HFFc6 (cell line): ENCODE results near the gene HSFX2. TPM values are rescaled to one million over a fixed set of nuclear protein-coding genes. Genes with fewer than 3 reads are reported as not detected.
"Not testable (repeated sequence)": the region's sequence is repeated elsewhere in the genome, so short reads cannot be mapped to it uniquely, and the experiment has no call there.

Source experiments
- DNase-seq: peaks from one replicate; pipeline ENCODE4 v3.0.0-alpha.2; 2018
- H3K27ac Mint-ChIP-seq: 2 replicates; pipeline ENCODE4 v1.8.0; 2020; ENCODE audit warnings: mild to moderate bottlenecking, mixed read lengths
- H3K27me3 Mint-ChIP-seq: 2 replicates; pipeline ENCODE4 v1.8.0; 2021; ENCODE audit warnings: mild to moderate bottlenecking, moderate library complexity, mixed read lengths; ENCODE audit not compliant: insufficient read depth
- H3K36me3 Mint-ChIP-seq: 2 replicates; pipeline ENCODE4 v1.8.0; 2021; ENCODE audit warnings: low read depth, mixed read lengths
- H3K4me1 Mint-ChIP-seq: 2 replicates; pipeline ENCODE4 v1.8.0; 2020; ENCODE audit warnings: low read depth, mixed read lengths
- H3K4me3 Mint-ChIP-seq: 2 replicates; pipeline ENCODE4 v1.8.0; 2020; ENCODE audit warnings: mild to moderate bottlenecking, moderate library complexity, mixed read lengths
- H3K9me3 Mint-ChIP-seq: 2 replicates; pipeline ENCODE4 v1.8.0; 2020; ENCODE audit warnings: mild to moderate bottlenecking, mixed read lengths
- total RNA-seq, 6 experiments: library from RNA; stranded (reverse); fragmentation: NEBNext Ultra II Directional; extraction: Animal tissue kit (Norgen Biotek cat#: 25700); gene quantifications; 2 replicates in 1 of 6; 3 replicates in 5 of 6; pipeline ENCODE4 v1.2.3, GENCODE V29; 2021
- TF ChIP-seq, protein P1 (sequence below): fragments of 200-600 bp; sonication (generic); IDR thresholded peaks from 2 replicates; pipeline ENCODE4 v1.5.0; 2021; ENCODE audit warnings: antibody characterized with exemption, mild to moderate bottlenecking

The HSFX2 gene
- total RNA-seq, 6 experiments from 2014 or later = 0.34 to 0.35 TPM; not detected in 4

DNA sequence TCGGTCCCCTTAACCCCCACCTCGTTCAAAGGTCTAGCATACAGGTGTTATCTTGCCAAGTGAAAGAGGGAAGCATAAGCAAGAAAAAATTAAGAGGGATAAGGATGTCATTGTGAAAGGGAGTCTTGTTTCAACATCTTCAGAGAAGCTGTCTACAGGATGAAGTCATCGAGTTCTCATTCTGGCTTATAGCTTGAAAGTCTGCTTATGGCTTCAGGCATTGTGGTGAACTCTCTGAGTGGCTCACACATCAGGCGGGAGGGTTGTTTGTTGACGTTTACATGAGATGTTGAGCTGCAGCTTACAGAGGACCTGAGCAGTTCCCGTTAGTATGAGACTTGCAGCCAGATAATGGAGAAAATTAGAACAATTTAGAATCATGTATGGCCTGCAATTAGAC, 24.4 kb downstream of the HSFX2 start:
- Mint-ChIP-seq H3K9me3 (no peaks in the 10 kb centered on the region), H3K4me3 (no peak overlapping the region), H3K36me3 (no peaks in the 10 kb centered on the region), H3K27ac (no peak overlapping the region), H3K27me3 (no peaks in the 10 kb centered on the region), H3K4me1 (peaks cover 25% of the 10 kb centered on the region)
- TF ChIP-seq, protein P1, sequence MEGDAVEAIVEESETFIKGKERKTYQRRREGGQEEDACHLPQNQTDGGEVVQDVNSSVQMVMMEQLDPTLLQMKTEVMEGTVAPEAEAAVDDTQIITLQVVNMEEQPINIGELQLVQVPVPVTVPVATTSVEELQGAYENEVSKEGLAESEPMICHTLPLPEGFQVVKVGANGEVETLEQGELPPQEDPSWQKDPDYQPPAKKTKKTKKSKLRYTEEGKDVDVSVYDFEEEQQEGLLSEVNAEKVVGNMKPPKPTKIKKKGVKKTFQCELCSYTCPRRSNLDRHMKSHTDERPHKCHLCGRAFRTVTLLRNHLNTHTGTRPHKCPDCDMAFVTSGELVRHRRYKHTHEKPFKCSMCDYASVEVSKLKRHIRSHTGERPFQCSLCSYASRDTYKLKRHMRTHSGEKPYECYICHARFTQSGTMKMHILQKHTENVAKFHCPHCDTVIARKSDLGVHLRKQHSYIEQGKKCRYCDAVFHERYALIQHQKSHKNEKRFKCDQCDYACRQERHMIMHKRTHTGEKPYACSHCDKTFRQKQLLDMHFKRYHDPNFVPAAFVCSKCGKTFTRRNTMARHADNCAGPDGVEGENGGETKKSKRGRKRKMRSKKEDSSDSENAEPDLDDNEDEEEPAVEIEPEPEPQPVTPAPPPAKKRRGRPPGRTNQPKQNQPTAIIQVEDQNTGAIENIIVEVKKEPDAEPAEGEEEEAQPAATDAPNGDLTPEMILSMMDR = no peak
- DNase-seq = peak; percentile 78

DNA sequence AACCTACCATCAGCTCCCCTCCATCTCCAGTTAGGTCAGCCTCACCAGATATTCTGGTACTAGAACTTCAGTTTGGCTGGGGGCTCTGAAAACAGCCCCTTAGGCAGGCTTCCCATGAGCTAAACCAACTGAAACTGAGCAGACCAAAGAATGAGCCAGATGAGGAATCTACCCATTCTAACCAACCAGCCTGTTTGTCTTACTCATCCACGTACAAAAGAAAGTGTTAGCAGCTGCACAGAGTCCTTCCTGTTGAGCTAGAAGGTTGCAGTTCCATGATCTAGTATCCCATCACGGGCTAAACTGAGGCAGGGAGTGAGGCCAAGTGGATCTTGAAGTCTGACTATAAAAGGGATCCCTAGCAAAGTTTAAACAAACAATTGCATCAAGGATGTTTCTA, 25.3 kb downstream of the HSFX2 start:
- DNase-seq = no peak
- Mint-ChIP-seq H3K27me3 (no peaks in the 10 kb centered on the region; the same call in 1 of the 2 replicates), H3K36me3 (no peaks in the 10 kb centered on the region), H3K4me1 (peaks cover 25% of the 10 kb centered on the region), H3K9me3 (no peaks in the 10 kb centered on the region), H3K4me3 (no peak overlapping the region), H3K27ac (no peak overlapping the region)
- TF ChIP-seq, protein P1 = no peak

DNA sequence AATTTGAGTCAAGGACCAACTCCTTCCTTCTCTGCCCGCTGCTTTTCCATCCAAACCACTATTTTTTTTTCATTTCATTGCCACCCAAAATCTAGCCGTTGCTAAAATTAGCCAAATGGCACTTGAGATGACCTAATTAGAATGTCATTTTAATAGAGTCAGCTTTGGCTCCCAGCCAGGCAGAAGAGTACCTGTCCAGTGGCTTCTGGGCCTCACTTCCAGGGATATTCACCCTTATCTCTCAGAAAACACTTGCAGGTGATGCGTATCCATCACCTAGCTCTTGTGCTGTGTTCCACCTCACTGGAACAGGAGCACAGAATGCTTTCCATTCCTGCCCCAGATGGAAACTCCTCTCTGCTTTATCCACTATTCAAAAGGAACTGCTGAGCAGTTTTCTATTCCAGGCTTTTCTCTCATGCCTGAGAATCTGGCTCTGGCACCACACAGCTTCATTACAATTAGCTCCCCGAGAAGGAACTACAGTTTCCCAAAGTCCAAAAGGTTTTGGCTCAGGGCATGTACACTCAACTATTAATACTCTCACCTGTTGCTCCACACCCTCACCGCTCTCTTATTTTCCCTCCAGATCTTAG, 26.3 kb downstream of the HSFX2 start:
- Mint-ChIP-seq H3K4me3 (no peak overlapping the region), H3K9me3 (no peaks in the 10 kb centered on the region), H3K4me1 (peaks cover 25% of the 10 kb centered on the region), H3K27me3 (no peaks in the 10 kb centered on the region; the same call in 1 of the 2 replicates), H3K36me3 (no peaks in the 10 kb centered on the region), H3K27ac (no peak overlapping the region)
- TF ChIP-seq, protein P1 = no peak
- DNase-seq = no peak

DNA sequence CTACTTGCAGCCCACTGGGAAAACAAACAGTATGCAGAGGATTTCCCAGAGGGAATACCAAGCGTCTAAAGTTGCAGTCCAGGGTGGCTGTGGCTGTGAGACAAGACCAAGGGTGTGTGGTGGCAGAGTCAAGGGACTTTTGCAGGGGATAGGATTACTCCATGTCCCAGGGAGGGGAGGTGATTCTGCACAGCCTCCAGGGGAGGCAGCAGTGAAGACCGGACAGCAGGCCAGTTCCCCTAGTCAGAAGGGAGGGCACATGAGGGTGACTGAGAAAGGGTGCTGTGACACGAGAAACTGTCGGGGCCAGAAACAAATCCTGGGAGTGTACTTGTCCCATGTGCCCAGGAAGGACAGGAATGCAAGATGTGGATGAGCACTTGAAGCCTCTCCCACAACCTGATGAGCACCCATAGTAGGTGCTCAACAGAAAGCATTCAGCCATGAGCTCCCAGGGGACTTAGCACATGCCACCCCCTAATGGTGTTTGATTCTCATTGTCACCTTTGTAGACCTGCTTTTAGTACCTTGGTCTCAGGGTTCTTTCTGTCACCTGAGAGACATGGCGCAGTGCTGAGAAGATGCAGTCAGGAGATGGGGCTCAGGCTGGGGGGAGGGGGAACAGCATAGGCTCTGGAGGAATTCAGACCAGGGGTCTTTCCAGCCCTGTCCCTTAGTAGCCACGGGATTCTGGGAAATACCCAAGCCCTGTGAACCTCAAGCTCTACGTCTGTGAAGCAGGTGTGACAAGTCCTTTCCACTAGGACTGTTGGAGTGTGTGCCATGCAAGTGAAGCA, 27.3 kb downstream of the HSFX2 start:
- TF ChIP-seq, protein P1 = no peak
- no peaks in the 10 kb centered on the region for H3K36me3 Mint-ChIP-seq
- peaks cover 21% of the 10 kb centered on the region for H3K4me1 Mint-ChIP-seq
- H3K9me3 Mint-ChIP-seq = no peaks in the 10 kb centered on the region
- H3K27ac Mint-ChIP-seq = no peak overlapping the region
- H3K27me3 Mint-ChIP-seq = peaks cover 3% of the 10 kb centered on the region; the same call in 1 of the 2 replicates
- no peak for DNase-seq
- no peak overlapping the region for H3K4me3 Mint-ChIP-seq

DNA sequence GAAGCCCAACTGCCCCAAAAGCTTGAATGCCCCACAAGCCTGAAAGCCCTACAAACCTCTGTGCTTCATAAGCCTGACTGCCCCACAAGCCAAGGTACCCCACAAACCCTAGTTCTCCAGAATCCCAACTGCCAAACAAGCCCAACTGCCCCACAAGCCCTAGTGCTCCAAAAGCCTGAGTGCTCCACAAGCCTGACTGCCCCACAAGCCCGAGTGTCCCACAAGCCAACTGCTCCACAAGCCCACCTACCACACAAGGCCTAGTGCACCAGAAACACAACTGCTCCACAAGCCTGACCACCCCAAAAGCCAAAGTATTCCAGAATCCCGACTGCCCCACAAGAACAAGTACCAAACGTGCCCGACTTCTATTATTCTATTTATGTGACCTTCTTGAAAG, 31.8 kb downstream of the HSFX2 start:
- H3K4me3 Mint-ChIP-seq = no peak overlapping the region
- H3K27ac Mint-ChIP-seq = no peak overlapping the region
- no peaks in the 10 kb centered on the region for H3K36me3 Mint-ChIP-seq
- TF ChIP-seq, protein P1 = no peak
- H3K9me3 Mint-ChIP-seq = no peaks in the 10 kb centered on the region
- DNase-seq = no peak
- H3K4me1 Mint-ChIP-seq = no peaks in the 10 kb centered on the region
- peaks cover 4% of the 10 kb centered on the region; the same call in 1 of the 2 replicates for H3K27me3 Mint-ChIP-seq

DNA sequence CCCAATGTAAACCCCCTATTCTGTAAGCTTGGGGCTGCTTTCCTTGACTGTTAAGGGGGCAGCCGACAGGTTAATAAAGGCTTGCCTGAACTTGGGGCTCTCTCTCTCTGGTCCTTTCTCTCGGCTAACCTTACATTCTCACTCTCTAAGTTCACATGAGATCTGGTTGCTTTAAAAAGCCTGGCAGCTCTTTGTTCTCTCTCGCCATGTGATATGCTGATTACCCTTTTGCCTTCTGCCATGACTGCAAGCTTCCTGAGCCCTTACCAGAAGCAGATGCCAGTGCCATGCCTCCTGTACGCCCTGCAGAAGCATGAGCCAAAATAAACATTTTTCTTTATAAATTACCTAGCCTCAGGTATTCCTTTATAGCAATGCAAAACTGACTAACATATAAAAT, 39.9 kb downstream of the HSFX2 start:
- H3K9me3 Mint-ChIP-seq, H3K4me3 Mint-ChIP-seq, H3K4me1 Mint-ChIP-seq, H3K27ac Mint-ChIP-seq, H3K36me3 Mint-ChIP-seq, H3K27me3 Mint-ChIP-seq, DNase-seq: not testable (repeated sequence)

DNA sequence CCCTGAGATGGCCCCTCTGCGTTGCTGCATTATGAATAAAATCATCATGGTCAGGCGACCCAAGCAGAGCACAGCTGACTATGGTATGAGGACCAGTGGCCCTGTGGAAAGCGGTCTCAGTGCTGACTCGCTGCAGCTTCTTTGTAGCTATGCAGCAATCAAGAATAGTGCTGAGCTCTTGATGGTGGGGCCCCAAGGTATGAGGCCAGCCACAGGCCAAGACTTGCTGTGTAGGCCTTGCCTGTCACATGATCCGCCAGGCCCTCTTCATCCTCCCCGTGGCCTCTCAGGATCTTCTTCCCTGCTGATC, 43.2 kb downstream of the HSFX2 start:
- not testable (repeated sequence) for H3K4me3 Mint-ChIP-seq, H3K9me3 Mint-ChIP-seq, H3K4me1 Mint-ChIP-seq, H3K36me3 Mint-ChIP-seq, H3K27me3 Mint-ChIP-seq, H3K27ac Mint-ChIP-seq, DNase-seq

DNA sequence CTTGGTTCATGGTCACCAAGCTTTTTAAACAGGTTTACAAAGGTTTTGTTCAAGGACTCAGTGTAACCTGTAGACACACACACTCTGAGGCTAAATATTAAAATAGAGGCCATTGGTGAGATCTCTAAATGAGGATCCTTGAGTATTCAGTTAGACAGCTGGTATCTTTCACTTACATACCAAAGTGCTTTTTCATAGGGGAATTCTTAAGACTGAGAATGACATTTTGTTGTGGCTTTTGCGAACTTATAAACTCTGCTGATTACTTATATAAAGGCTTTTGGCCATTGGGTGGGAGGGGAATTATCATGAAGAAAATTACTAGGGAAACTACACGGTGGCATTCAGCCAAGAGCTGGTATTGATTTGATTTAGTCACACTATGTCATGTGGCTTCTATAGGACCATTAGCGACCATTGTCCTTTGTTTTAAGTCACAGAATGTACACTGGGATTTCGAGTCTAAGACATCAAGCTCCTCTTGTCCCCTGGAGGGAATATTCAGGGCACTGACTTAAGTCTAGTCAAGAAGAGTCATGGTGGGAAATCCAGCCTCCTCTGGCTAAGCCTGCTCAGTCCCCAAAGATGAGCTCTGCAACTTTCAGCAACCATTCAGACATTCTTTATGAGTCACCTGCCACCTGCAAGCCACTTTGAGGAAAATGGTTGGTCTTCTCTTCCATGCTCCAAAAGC, 43.7 kb downstream of the HSFX2 start:
- not testable (repeated sequence) for H3K9me3 Mint-ChIP-seq, H3K4me1 Mint-ChIP-seq, H3K27me3 Mint-ChIP-seq, H3K36me3 Mint-ChIP-seq, H3K27ac Mint-ChIP-seq, H3K4me3 Mint-ChIP-seq, DNase-seq

DNA sequence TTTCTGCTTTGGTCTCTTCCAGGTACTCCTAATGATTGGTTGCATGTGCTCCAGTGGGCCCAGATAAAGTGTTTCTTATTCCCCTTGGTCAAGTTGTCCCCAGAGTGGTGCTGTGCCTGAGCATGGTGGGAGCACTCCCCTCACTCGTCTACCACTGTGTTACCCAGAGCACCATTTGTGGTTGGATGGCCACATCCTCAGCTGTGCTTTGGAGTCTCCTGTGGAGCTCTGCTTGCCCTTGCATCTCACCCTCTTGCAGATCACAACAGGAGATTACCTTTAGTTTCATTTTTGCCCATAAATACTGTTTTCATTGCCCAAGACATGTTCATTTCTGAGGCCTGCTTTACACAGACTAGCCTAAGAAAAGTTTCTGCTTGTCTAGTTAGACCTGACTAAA, 44.7 kb downstream of the HSFX2 start:
- H3K27ac Mint-ChIP-seq, H3K36me3 Mint-ChIP-seq, H3K9me3 Mint-ChIP-seq, H3K4me1 Mint-ChIP-seq, H3K27me3 Mint-ChIP-seq, H3K4me3 Mint-ChIP-seq, DNase-seq: not testable (repeated sequence)
